SK-N-SH (cell line): ENCODE results near the gene E2F4. TPM values are rescaled to one million over a fixed set of nuclear protein-coding genes. Genes with fewer than 3 reads are reported as not detected.

Experiments
- CTCF ChIA-PET: fragments of 300-600, 350-600 bp; formaldehyde crosslinking; extraction: SDS; loops from one replicate; lab custom pipeline; 2021; lab: Yijun Ruan, JAX
- POLR2A ChIA-PET: fragments of 350-600 bp; sonication (Branson Sonifier 250); formaldehyde crosslinking; extraction: SDS; loops from one replicate; lab custom pipeline; 2020; ENCODE audit warnings: antibody characterized with exemption, inconsistent platforms; lab: Yijun Ruan, JAX
- DNase-seq: peaks from one replicate; pipeline ENCODE4 v3.0.0; 2012
- H2AFZ ChIP-seq: fragments of 200-600 bp; sonication (generic); 2 replicates; pipeline ENCODE4 v1.8.1; 2016; ENCODE audit warnings: antibody characterized with exemption, mild to moderate bottlenecking, low read depth
- H3F3A ChIP-seq: fragments of 200-600 bp; sonication (generic); replicated peaks from 2 replicates; pipeline ENCODE3; 2016; ENCODE audit warnings: antibody characterized with exemption, mild to moderate bottlenecking; ENCODE audit not compliant: insufficient read depth
- H3K27ac ChIP-seq, 2 experiments: fragments of 200-500 bp in 1 of 2; fragments of 200-600 bp in 1 of 2; sonication (Bioruptor generic) in 1 of 2; sonication (generic), shearing (Covaris generic) in 1 of 2; 2 replicates each; pipeline versions ENCODE4 v1.5.1 to v1.6.1; 2014 to 2016; ENCODE audit warnings: low read depth in 2 of 2, inconsistent platforms in 1 of 2, low read length in 1 of 2, mild to moderate bottlenecking in 1 of 2, mixed read lengths in 1 of 2
- H3K27me3 ChIP-seq: fragments of 200-600 bp; sonication (generic), shearing (Covaris generic); 2 replicates; pipeline ENCODE4 v1.6.1; 2016; ENCODE audit warnings: mixed run types; ENCODE audit not compliant: insufficient read depth
- H3K36me3 ChIP-seq, 2 experiments: fragments of 200-500 bp in 1 of 2; fragments of 200-600 bp in 1 of 2; sonication (Bioruptor generic) in 1 of 2; sonication (generic) in 1 of 2; replicated peaks in 1 of 2; 2 replicates each; pipeline versions ENCODE3 to v1.5.1; 2014 to 2016; ENCODE audit warnings: low read length in 1 of 2, mild to moderate bottlenecking in 1 of 2; ENCODE audit not compliant: insufficient read depth in 2 of 2, control insufficient read depth in 1 of 2
- H3K4me1 ChIP-seq, 2 experiments: fragments of 200-500 bp in 1 of 2; fragments of 200-600 bp in 1 of 2; sonication (Bioruptor generic) in 1 of 2; sonication (generic), shearing (Covaris generic) in 1 of 2; 2 replicates each; pipeline versions ENCODE4 v1.5.1 to v1.6.1; 2014 to 2016; ENCODE audit warnings: low read depth in 1 of 2, low read length in 1 of 2, mixed run types in 1 of 2; ENCODE audit not compliant: insufficient read depth in 2 of 2, control insufficient read depth in 1 of 2
- H3K4me2 ChIP-seq: fragments of 200-600 bp; sonication (generic), shearing (Covaris generic); 2 replicates; pipeline ENCODE4 v1.6.1; 2017; ENCODE audit warnings: mixed run types
- H3K4me3 ChIP-seq, 2 experiments: fragments of 200-500 bp in 1 of 2; fragments of 200-600 bp in 1 of 2; sonication (Bioruptor generic) in 1 of 2; sonication (generic), shearing (Covaris generic) in 1 of 2; 2 replicates each; pipeline versions ENCODE4 v1.5.1 to v1.8.1; 2014 to 2016; ENCODE audit warnings: low read depth in 2 of 2, inconsistent platforms in 1 of 2, low read length in 1 of 2, mild to moderate bottlenecking in 1 of 2, mixed read lengths in 1 of 2, moderate library complexity in 1 of 2
- H3K79me2 ChIP-seq: fragments of 200-600 bp; sonication (generic); 2 replicates; pipeline ENCODE4 v1.8.1; 2017; ENCODE audit warnings: mild to moderate bottlenecking; ENCODE audit not compliant: insufficient read depth
- H3K9ac ChIP-seq: fragments of 200-600 bp; sonication (generic); 2 replicates; pipeline ENCODE4 v1.6.1; 2017; ENCODE audit warnings: mixed run types
- H3K9me2 ChIP-seq: fragments of 200-600 bp; sonication (generic); 2 replicates; pipeline ENCODE4 v1.6.1; 2017; ENCODE audit warnings: mixed run types
- H3K9me3 ChIP-seq: fragments of 200-600 bp; sonication (generic); 2 replicates; pipeline ENCODE4 v1.6.1; 2017; ENCODE audit warnings: mixed run types, mild to moderate bottlenecking, moderate library complexity
- H4K20me1 ChIP-seq: fragments of 200-600 bp; sonication (generic); 2 replicates; pipeline ENCODE4 v1.6.1; 2017; ENCODE audit warnings: mild to moderate bottlenecking, mixed run types; ENCODE audit not compliant: insufficient read depth
- ELF1 ChIP-seq: IDR thresholded peaks from 2 replicates; pipeline ENCODE4 v1.4.0; 2012
- EZH2phosphoT487 ChIP-seq: fragments of 200-600 bp; sonication (generic); IDR thresholded peaks from 2 replicates; pipeline ENCODE4 v1.6.1; 2017; ENCODE audit warnings: low read depth, mixed run types, mild to moderate bottlenecking, antibody characterized with exemption, moderate library complexity, borderline replicate concordance
- GABPA ChIP-seq: IDR thresholded peaks from 2 replicates; pipeline ENCODE4 v1.4.0; 2012; ENCODE audit warnings: low read depth, mild to moderate bottlenecking
- MEF2A ChIP-seq: IDR thresholded peaks from 2 replicates; pipeline ENCODE4 v1.4.0; 2012; ENCODE audit warnings: low read depth, borderline replicate concordance
- NFIC ChIP-seq: IDR thresholded peaks from 2 replicates; pipeline ENCODE4 v1.4.0; 2012; ENCODE audit warnings: borderline replicate concordance
- NRF1 ChIP-seq: IDR thresholded peaks from 2 replicates; pipeline ENCODE4 v1.6.1; 2012; ENCODE audit warnings: low read depth, mild to moderate bottlenecking, low read length
- TEAD4 ChIP-seq: IDR thresholded peaks from 2 replicates; pipeline ENCODE4 v1.4.0; 2012; ENCODE audit warnings: mild to moderate bottlenecking, borderline replicate concordance; ENCODE audit not compliant: insufficient read depth
- YY1 ChIP-seq: IDR thresholded peaks from 2 replicates; pipeline ENCODE4 v1.4.0; 2012; ENCODE audit warnings: low read depth, mild to moderate bottlenecking
- WGBS: methylation state at CpG from one replicate; pipeline ENCODE4 v1.1.6; 2017; ENCODE audit warnings: low lambda C conversion rate; 5-methylcytosine and 5-hydroxymethylcytosine counted together
- polyA plus RNA-seq, 3 experiments: library from polyadenylated mRNA; depleted of rRNA; stranded (reverse); fragments of >200 nt; gene quantifications; 2 replicates each; pipeline ENCODE4 v1.2.3, GENCODE V29; 2012
- TF ChIP-seq, protein P1 (sequence below): IDR thresholded peaks from 2 replicates; pipeline ENCODE4; 2012
- TF ChIP-seq, protein P2 (sequence below): fragments of 200-600 bp; sonication (generic); IDR thresholded peaks from 2 replicates; pipeline ENCODE4 v1.6.1; 2017; ENCODE audit warnings: antibody characterized with exemption, mild to moderate bottlenecking, moderate library complexity
- TF ChIP-seq, protein P3 (sequence below): IDR thresholded peaks from 2 replicates; pipeline ENCODE4 v1.4.0; 2012; ENCODE audit warnings: low read depth, borderline replicate concordance
- TF ChIP-seq, protein P4 (sequence below): fragments of 150-350 bp; IDR thresholded peaks from 2 replicates; pipeline ENCODE4 v1.6.1; 2016; ENCODE audit warnings: mild to moderate bottlenecking, low read depth, low read length

Gene E2F4
- polyA plus RNA-seq, 1 of the 3 experiments (the other 2 are of a cell fraction), result 168 TPM

DNA sequence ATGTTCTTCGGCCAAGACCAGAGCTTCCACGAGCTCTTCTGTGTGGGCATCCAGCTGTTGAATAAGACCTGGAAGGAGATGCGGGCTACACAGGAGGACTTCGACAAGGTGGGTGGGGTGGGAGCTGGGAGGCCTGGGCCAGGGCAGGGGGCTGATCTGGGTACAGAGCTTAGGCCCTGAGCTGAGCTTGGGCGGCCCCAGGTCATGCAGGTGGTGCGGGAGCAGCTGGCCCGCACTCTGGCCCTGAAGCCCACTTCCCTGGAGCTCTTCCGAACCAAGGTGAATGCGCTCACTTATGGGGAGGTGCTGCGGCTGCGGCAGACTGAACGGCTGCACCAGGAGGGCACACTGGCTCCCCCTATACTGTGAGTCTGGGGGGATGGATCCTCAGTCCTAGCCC is 10.5 kb downstream of the E2F4 start:
- CTCF ChIA-PET, result interaction anchor here (1.0 to 1.2 kb wide), 2 partner anchors 14 to 47 kb away, joined by 3 read pairs; no protein-coding TSS in a partner anchor
- peaks cover 6 to 55% of the 10 kb centered on the region in 2 experiments for H3K36me3 ChIP-seq
- no peaks in the 10 kb centered on the region for H3K9me2 ChIP-seq
- no peak for DNase-seq
- no peak overlapping the region for H3K4me2 ChIP-seq
- no peak overlapping the region for H3K4me3 ChIP-seq
- 100% methylated on average over 5 of the region's 12 CpGs for WGBS
- peaks cover 0 to 5% of the 10 kb centered on the region in 2 experiments; a peak in 1 of 4 replicates for H3K4me1 ChIP-seq
- TF ChIP-seq, protein P1, sequence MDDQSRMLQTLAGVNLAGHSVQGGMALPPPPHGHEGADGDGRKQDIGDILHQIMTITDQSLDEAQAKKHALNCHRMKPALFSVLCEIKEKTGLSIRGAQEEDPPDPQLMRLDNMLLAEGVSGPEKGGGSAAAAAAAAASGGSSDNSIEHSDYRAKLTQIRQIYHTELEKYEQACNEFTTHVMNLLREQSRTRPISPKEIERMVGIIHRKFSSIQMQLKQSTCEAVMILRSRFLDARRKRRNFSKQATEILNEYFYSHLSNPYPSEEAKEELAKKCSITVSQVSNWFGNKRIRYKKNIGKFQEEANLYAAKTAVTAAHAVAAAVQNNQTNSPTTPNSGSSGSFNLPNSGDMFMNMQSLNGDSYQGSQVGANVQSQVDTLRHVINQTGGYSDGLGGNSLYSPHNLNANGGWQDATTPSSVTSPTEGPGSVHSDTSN, result no peak
- no peak for TF ChIP-seq NRF1
- TF ChIP-seq, protein P2, sequence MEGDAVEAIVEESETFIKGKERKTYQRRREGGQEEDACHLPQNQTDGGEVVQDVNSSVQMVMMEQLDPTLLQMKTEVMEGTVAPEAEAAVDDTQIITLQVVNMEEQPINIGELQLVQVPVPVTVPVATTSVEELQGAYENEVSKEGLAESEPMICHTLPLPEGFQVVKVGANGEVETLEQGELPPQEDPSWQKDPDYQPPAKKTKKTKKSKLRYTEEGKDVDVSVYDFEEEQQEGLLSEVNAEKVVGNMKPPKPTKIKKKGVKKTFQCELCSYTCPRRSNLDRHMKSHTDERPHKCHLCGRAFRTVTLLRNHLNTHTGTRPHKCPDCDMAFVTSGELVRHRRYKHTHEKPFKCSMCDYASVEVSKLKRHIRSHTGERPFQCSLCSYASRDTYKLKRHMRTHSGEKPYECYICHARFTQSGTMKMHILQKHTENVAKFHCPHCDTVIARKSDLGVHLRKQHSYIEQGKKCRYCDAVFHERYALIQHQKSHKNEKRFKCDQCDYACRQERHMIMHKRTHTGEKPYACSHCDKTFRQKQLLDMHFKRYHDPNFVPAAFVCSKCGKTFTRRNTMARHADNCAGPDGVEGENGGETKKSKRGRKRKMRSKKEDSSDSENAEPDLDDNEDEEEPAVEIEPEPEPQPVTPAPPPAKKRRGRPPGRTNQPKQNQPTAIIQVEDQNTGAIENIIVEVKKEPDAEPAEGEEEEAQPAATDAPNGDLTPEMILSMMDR, result no peak
- TF ChIP-seq, protein P3, sequence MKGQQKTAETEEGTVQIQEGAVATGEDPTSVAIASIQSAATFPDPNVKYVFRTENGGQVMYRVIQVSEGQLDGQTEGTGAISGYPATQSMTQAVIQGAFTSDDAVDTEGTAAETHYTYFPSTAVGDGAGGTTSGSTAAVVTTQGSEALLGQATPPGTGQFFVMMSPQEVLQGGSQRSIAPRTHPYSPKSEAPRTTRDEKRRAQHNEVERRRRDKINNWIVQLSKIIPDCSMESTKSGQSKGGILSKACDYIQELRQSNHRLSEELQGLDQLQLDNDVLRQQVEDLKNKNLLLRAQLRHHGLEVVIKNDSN, result no peak
- no peak for TF ChIP-seq MEF2A
- TF ChIP-seq YY1, result no peak
- no peak for TF ChIP-seq ELF1
- no peak for TF ChIP-seq TEAD4
- no peak for TF ChIP-seq GABPA
- TF ChIP-seq, protein P4, sequence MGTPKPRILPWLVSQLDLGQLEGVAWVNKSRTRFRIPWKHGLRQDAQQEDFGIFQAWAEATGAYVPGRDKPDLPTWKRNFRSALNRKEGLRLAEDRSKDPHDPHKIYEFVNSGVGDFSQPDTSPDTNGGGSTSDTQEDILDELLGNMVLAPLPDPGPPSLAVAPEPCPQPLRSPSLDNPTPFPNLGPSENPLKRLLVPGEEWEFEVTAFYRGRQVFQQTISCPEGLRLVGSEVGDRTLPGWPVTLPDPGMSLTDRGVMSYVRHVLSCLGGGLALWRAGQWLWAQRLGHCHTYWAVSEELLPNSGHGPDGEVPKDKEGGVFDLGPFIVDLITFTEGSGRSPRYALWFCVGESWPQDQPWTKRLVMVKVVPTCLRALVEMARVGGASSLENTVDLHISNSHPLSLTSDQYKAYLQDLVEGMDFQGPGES, result no peak
- no peak for TF ChIP-seq EZH2phosphoT487
- TF ChIP-seq NFIC, result no peak
- no peaks in the 10 kb centered on the region for H3K27me3 ChIP-seq
- H3K27ac ChIP-seq, result no peak overlapping the region
- H3K9me3 ChIP-seq, result no peaks in the 10 kb centered on the region
- no peak overlapping the region for H3K9ac ChIP-seq
- POLR2A ChIA-PET, result interaction anchor here (0.7 to 1.0 kb wide), 4 partner anchors 10 to 21 kb away, joined by 3 to 5 read pairs (median 4); no protein-coding TSS in a partner anchor
- no peaks in the 10 kb centered on the region for H3K79me2 ChIP-seq
- H2AFZ ChIP-seq, result no peak overlapping the region
- peaks cover 11% of the 10 kb centered on the region for H3F3A ChIP-seq
- H4K20me1 ChIP-seq, result no peaks in the 10 kb centered on the region
